Right lobe of liver (tissue), 6 donors: ENCODE data around the gene GJB4. TPM values are rescaled to one million over a fixed set of nuclear protein-coding genes. Genes with fewer than 3 reads are reported as not detected.

ENCODE experiments used
- ATAC-seq, 4 donors: fragments of 200-7000 bp; cut with Tn5 transposase; one replicate each; pipeline ENCODE4 v1.9.1; 2020; ENCODE audit warnings: mild to moderate bottlenecking in 4 of 4, moderate library complexity in 4 of 4
- DNase-seq, 3 donors: peaks; one replicate each; pipeline ENCODE4 v3.0.0-alpha.2; 2020
- H3K27ac ChIP-seq, 3 donors: fragments of 200-600 bp; one replicate each; pipeline ENCODE4 v1.8.0; 2022
- H3K27me3 ChIP-seq, 2 donors: fragments of 200-600 bp; one replicate each; pipeline ENCODE4 v1.8.0; 2022
- H3K36me3 ChIP-seq, 4 donors: fragments of 200-600 bp; sonication (generic) in 1 of 4; one replicate each; pipeline versions ENCODE4 v1.5.1 to v1.8.0; 2017 to 2022; ENCODE audit warnings: control low read depth in 1 of 4
- H3K4me1 ChIP-seq, 4 donors: fragments of 200-600 bp; sonication (generic) in 1 of 4; one replicate each; pipeline versions ENCODE4 v1.5.1 to v1.8.0; 2017 to 2022; ENCODE audit warnings: control low read depth in 1 of 4
- H3K4me3 ChIP-seq, 3 donors: fragments of 200-600 bp; one replicate each; pipeline ENCODE4 v1.8.0; 2022
- H3K9me3 ChIP-seq, 4 donors: fragments of 200-600 bp; sonication (generic) in 1 of 4; one replicate each; pipeline versions ENCODE4 v1.5.1 to v1.8.0; 2017 to 2022; ENCODE audit warnings: control low read depth in 1 of 4
- POLR2A ChIP-seq: fragments of 450-650 bp; IDR thresholded peaks from one replicate; pipeline ENCODE4 v1.6.1; 2017; ENCODE audit warnings: antibody characterized with exemption, mild to moderate bottlenecking
- WGBS: methylation state at CpG from one replicate; pipeline ENCODE4 v1.1.6; 2018; ENCODE audit warnings: low coverage, low lambda C conversion rate; ENCODE audit not compliant: insufficient coverage; ENCODE audit errors: missing lambda C conversion rate; 5-methylcytosine and 5-hydroxymethylcytosine counted together
- intact Hi-C, 2 donors: fragments of 100-400 bp; cut with DNase I; formaldehyde crosslinking; loops; one replicate each; pipeline versions ENCODE4 v1.11.2 to v1.14.1; 2022
- total RNA-seq, 6 experiments: library from RNA; depleted of rRNA in 2 of 6; stranded (reverse); fragments of >200 nt in 2 of 6; fragmentation: NEBNext Ultra II Directional in 3 of 6; extraction: Animal tissue kit (Norgen Biotek cat#: 25700) in 3 of 6; gene quantifications; one replicate each; pipeline versions ENCODE4 v1.1.0 to v1.2.4, GENCODE V29; 2016 to 2023
- TF ChIP-seq, protein P1 (sequence below), 4 donors: fragments of 200-600 bp in 3 of 4; fragments of 450-650 bp in 1 of 4; IDR thresholded peaks; one replicate each; pipeline versions ENCODE4 v1.5.1 to v1.8.0; 2016 to 2022; ENCODE audit warnings: antibody characterized with exemption in 4 of 4, mild to moderate bottlenecking in 2 of 4
- donor health status: DM: no; HTN: yes; CAD: no.
- donor health status: DM: no; HTN: no; CAD: no.
- donor health status: DM: no; HTN: no; CAD: no.
- donor health status: DM: no; HTN: yes; CAD: no.
- donor health status: DM: no; HTN: yes; CAD: no.

GJB4 gene
- total RNA-seq, 6 experiments from 2014 or later, result not detected

DNA sequence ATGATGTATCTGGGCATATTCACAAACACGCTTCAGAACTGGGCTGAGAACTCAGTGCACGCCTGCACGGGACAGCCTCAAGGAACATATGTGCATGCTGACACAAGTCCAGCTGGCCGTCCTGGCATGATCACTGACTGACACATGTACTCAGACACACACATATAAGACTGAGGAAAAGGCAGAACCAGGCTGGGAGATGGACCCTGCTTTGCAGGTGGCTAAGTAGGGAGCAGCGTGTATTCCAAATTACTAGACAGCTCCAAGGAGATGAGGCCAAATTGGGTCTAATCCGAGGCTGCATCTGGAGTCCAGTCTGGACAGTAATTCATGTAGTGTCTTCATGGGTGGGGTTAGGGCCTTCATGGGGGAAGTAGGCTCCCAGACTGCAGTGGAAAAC is 46.1 kb upstream of the GJB4 start:
- no peak overlapping the region for H3K27ac ChIP-seq
- H3K36me3 ChIP-seq, result no peaks in the 10 kb centered on the region
- WGBS, result 73% methylated on average over 4 of the region's 6 CpGs
- ATAC-seq, result no peak
- no peaks in the 10 kb centered on the region for H3K4me1 ChIP-seq
- intact Hi-C loops, result no loop called here
- H3K4me3 ChIP-seq, result no peak overlapping the region
- no peaks in the 10 kb centered on the region for H3K27me3 ChIP-seq
- DNase-seq, result no peak
- TF ChIP-seq, protein P1, sequence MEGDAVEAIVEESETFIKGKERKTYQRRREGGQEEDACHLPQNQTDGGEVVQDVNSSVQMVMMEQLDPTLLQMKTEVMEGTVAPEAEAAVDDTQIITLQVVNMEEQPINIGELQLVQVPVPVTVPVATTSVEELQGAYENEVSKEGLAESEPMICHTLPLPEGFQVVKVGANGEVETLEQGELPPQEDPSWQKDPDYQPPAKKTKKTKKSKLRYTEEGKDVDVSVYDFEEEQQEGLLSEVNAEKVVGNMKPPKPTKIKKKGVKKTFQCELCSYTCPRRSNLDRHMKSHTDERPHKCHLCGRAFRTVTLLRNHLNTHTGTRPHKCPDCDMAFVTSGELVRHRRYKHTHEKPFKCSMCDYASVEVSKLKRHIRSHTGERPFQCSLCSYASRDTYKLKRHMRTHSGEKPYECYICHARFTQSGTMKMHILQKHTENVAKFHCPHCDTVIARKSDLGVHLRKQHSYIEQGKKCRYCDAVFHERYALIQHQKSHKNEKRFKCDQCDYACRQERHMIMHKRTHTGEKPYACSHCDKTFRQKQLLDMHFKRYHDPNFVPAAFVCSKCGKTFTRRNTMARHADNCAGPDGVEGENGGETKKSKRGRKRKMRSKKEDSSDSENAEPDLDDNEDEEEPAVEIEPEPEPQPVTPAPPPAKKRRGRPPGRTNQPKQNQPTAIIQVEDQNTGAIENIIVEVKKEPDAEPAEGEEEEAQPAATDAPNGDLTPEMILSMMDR (IDR thresholded peaks at IDR 0.05), result no peak
- no peak for TF ChIP-seq POLR2A
- no peaks in the 10 kb centered on the region for H3K9me3 ChIP-seq

DNA sequence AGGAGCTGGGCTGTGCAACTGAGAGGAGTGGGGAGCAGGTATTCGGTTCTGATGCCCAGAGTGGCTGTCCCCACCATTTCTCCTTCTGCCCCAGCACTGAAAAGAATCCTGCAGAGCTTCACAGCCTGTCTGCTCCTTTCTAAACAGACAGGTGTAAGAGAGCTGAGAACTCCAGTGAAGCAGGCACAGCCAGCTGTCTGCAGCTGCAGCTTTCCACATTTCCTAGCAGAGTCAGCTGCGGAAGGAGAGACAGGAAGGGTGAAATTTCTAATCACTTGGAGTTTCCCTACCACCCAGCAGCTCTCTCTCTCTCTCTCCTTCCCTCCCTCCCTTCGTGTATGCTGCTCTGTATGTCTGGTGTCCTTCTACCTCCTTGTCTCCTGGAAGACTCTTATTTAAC is 45.2 kb upstream of the GJB4 start:
- Histone ChIP-seq H3K36me3 (no peaks in the 10 kb centered on the region), H3K9me3 (no peaks in the 10 kb centered on the region), H3K27me3 (no peaks in the 10 kb centered on the region), H3K4me3 (no peak overlapping the region), H3K4me1 (no peaks in the 10 kb centered on the region), H3K27ac (no peak overlapping the region)
- ATAC-seq (no peak), DNase-seq (no peak)
- intact Hi-C loops, result no loop called here
- 31% methylated on average over 3 of the region's 3 CpGs for WGBS
- TF ChIP-seq, protein P1 (IDR thresholded peaks at IDR 0.05), result no peak
- no peak for TF ChIP-seq POLR2A

DNA sequence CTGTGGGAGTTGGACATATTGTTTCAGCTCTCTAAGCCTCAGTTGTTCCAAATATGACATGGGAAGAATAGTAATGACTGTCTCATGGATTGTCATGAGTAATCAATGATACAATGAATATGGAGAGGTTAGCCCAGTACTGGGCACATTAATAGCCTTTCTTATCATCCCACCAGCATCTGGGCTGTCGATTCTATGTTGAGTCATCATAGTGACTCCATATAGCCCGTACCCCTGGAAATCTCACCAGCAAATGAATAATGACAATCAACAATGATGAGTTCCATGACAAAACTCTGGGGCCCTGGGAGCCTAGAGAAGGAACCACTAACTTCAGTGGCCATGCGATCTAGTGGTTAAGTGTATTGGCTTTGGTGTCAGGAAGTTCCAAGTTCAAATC is 44.4 kb upstream of the GJB4 start:
- no peak for ATAC-seq
- TF ChIP-seq, protein P1 (IDR thresholded peaks at IDR 0.05), result no peak
- TF ChIP-seq POLR2A, result no peak
- intact Hi-C loops, result no loop called here
- no peak overlapping the region for H3K27ac ChIP-seq
- no peaks in the 10 kb centered on the region for H3K27me3 ChIP-seq
- 70% methylated on average over 2 of the region's 3 CpGs for WGBS
- H3K4me3 ChIP-seq, result no peak overlapping the region
- no peaks in the 10 kb centered on the region for H3K9me3 ChIP-seq
- no peaks in the 10 kb centered on the region for H3K36me3 ChIP-seq
- H3K4me1 ChIP-seq, result no peaks in the 10 kb centered on the region
- no peak for DNase-seq

DNA sequence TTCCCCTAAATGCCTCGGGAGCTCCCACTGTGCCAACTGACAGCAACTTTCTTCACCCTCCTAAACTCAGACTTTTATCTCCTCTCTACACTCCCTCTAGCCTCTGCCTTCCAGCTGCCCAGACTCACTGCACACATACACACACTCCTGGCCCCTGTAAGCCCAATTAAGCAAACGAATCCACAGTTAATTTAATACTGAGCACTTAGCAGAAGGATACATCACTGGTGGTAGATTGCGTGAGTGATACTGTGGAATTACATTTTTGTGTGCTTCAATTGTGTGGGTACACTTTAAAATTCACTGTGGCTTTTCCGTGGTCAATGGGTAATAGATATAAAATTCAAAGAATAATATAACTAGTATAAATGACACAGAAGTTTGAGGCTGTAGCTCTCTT is 38.3 kb upstream of the GJB4 start:
- intact Hi-C loops, result no loop called here
- ATAC-seq, result no peak
- DNase-seq, result no peak
- Histone ChIP-seq H3K9me3 (no peaks in the 10 kb centered on the region), H3K4me3 (no peak overlapping the region), H3K27me3 (no peaks in the 10 kb centered on the region), H3K4me1 (no peaks in the 10 kb centered on the region), H3K27ac (no peak overlapping the region), H3K36me3 (no peaks in the 10 kb centered on the region)
- no peak for TF ChIP-seq POLR2A
- TF ChIP-seq, protein P1 (IDR thresholded peaks at IDR 0.05), result no peak
- 41% methylated on average over 4 of the region's 4 CpGs for WGBS
